ENCODE data around the gene HINT2.

HINT2 gene

GRCh38 chr9:35811381-35812024 is 3.3 kb downstream of the HINT2 start:
- DNase-seq: no peak

GRCh38 chr9:35810122-35810521 is 4.7 kb downstream of the HINT2 start:
- DNase-seq: no peak

- DNase-seq: no peak
Observed at GRCh38 chr9:35808433-35808832, 6.4 kb downstream of the HINT2 start.

GRCh38 chr9:35806101-35806500 is 8.7 kb downstream of the HINT2 start:
- DNase-seq: no peak

- DNase-seq: no peak
Observed at GRCh38 chr9:35801328-35802128, 13.3 kb downstream of the HINT2 start.

- no peak for DNase-seq
Observed at GRCh38 chr9:35800530-35800929, 14.3 kb downstream of the HINT2 start.

GRCh38 chr9:35798658-35799374 is 16.0 kb downstream of the HINT2 start:
- no peak for DNase-seq

- DNase-seq: no peak
Observed at GRCh38 chr9:35797311-35798109, 17.3 kb downstream of the HINT2 start.

GRCh38 chr9:35795695-35796094 is 19.1 kb downstream of the HINT2 start:
- no peak for DNase-seq

- DNase-seq: no peak
Observed at GRCh38 chr9:35793461-35793860, 21.4 kb downstream of the HINT2 start.

- DNase-seq: no peak
Observed at GRCh38 chr9:35792826-35793225, 22.0 kb downstream of the HINT2 start.

- DNase-seq: no peak
Observed at GRCh38 chr9:35792024-35792813, 22.6 kb downstream of the HINT2 start.

- no peak for DNase-seq
Observed at GRCh38 chr9:35791297-35791921, 23.4 kb downstream of the HINT2 start, which contains the start of gene NPR2. TSS of gene NPR2 (plus strand) at chr9:35791591. CDS start at chr9:35792409, 818 bp downstream.

GRCh38 chr9:35790385-35791296 is 24.2 kb downstream of the HINT2 start:
- DNase-seq: peak; percentile 32

- DNase-seq: no peak
Observed at GRCh38 chr9:35790025-35790384, 24.8 kb downstream of the HINT2 start.

GRCh38 chr9:35789541-35789940 is 25.3 kb downstream of the HINT2 start:
- no peak for DNase-seq

- no peak for DNase-seq
Observed at GRCh38 chr9:35783418-35783817, 31.4 kb downstream of the HINT2 start.

- DNase-seq: no peak
Observed at GRCh38 chr9:35781066-35781465, 33.8 kb downstream of the HINT2 start.

- DNase-seq: no peak
Observed at GRCh38 chr9:35778496-35778895, 36.3 kb downstream of the HINT2 start.

GRCh38 chr9:35776018-35776417 is 38.8 kb downstream of the HINT2 start:
- DNase-seq: no peak

Measured in effector CD8-positive, alpha-beta T cell (primary cell).